Kidney epithelial cell (primary cell): ENCODE results near the gene ADGB. TPM values are rescaled to one million over a fixed set of nuclear protein-coding genes. Genes with fewer than 3 reads are reported as not detected.

ENCODE experiments used
- DNase-seq: peaks from one replicate; pipeline ENCODE4 v3.0.0-alpha.2; 2010; ENCODE audit warnings: low read depth
- H3K27me3 ChIP-seq: 2 replicates; pipeline ENCODE4 v1.6.0; 2011; ENCODE audit warnings: low read length; ENCODE audit not compliant: control insufficient read depth, insufficient read depth
- H3K36me3 ChIP-seq: 2 replicates; pipeline ENCODE4 v1.5.1; 2011; ENCODE audit warnings: low read length; ENCODE audit not compliant: control insufficient read depth, insufficient read depth
- H3K4me3 ChIP-seq: 2 replicates; pipeline ENCODE4 v1.5.1; 2011; ENCODE audit warnings: low read depth, mild to moderate bottlenecking, control low read depth, low read length
- total RNA-seq: library from RNA; depleted of rRNA; stranded (reverse); fragments of >200 nt; gene quantifications from 2 replicates; pipeline ENCODE4 v1.2.3, GENCODE V29; 2015
- TF ChIP-seq, protein P1 (sequence below): IDR thresholded peaks from 2 replicates; pipeline ENCODE4 v1.5.1; 2011; ENCODE audit warnings: mild to moderate bottlenecking, moderate library complexity, low read length, control low read depth, inconsistent platforms; ENCODE audit not compliant: insufficient read depth, poor library complexity, severe bottlenecking

Gene ADGB
- total RNA-seq, 1 donor from 2014 or later = not detected

DNA sequence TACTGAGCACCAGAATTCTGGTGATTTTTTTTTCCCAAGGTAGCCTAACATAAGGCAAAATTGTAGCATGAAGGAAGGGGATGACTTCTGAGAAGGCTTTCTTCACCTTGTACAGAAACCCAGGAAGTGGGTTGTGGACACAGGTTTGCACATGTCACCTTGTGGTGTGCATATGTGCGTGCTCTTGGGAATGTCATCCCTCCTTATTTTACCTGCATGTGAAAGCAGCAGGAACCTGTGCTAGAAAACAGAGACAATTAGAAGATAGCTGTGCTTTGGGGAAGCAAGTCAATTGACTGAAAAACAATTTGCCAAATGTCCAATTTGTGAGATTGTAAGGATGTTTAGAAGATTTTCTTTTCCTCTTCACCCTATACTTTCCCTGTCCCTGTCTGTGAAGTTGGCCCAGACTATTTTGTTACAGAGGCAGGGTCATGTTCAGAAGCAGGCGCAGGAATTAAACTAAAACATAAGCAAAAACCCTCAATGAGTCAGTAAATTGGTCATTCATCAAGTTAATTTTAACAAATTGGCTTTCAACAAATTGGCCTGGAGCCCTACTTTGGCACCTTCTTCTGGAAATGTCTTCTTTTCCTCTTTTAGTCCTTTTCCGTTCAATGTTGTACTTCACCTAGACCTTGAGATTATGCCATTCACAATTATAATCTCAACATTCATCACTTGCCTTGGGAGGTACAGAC lies 261.2 kb downstream of the ADGB start:
- TF ChIP-seq, protein P1, sequence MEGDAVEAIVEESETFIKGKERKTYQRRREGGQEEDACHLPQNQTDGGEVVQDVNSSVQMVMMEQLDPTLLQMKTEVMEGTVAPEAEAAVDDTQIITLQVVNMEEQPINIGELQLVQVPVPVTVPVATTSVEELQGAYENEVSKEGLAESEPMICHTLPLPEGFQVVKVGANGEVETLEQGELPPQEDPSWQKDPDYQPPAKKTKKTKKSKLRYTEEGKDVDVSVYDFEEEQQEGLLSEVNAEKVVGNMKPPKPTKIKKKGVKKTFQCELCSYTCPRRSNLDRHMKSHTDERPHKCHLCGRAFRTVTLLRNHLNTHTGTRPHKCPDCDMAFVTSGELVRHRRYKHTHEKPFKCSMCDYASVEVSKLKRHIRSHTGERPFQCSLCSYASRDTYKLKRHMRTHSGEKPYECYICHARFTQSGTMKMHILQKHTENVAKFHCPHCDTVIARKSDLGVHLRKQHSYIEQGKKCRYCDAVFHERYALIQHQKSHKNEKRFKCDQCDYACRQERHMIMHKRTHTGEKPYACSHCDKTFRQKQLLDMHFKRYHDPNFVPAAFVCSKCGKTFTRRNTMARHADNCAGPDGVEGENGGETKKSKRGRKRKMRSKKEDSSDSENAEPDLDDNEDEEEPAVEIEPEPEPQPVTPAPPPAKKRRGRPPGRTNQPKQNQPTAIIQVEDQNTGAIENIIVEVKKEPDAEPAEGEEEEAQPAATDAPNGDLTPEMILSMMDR = no peak
- no peaks in the 10 kb centered on the region for H3K36me3 ChIP-seq
- no peak for DNase-seq

DNA sequence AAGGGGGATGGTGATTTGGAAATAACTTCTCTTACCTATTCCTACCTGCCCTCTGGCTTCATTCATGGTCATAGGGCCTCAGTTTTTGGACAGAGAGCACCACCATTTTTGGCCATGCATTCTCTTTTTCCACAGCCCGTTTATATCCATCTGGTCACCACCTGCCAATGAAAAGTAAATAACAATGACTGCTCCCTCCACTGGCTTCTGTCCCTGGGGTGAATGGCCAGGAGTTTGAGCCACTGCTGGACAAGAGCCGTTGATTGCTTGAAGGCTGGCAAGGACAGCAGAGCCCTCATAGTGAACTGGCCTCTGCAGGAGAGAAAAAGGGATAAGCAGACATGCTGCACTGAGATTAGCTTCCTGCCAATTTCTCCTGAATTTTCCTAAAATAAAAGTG lies 261.8 kb downstream of the ADGB start:
- Histone ChIP-seq H3K4me3 (no peak overlapping the region), H3K36me3 (no peaks in the 10 kb centered on the region), H3K27me3 (no peaks in the 10 kb centered on the region)
- DNase-seq = no peak
- TF ChIP-seq, protein P1 = no peak

More for the DNA sequence above, 261.2 kb downstream of the ADGB start:
- no peaks in the 10 kb centered on the region for H3K27me3 ChIP-seq
- no peak overlapping the region for H3K4me3 ChIP-seq

DNA sequence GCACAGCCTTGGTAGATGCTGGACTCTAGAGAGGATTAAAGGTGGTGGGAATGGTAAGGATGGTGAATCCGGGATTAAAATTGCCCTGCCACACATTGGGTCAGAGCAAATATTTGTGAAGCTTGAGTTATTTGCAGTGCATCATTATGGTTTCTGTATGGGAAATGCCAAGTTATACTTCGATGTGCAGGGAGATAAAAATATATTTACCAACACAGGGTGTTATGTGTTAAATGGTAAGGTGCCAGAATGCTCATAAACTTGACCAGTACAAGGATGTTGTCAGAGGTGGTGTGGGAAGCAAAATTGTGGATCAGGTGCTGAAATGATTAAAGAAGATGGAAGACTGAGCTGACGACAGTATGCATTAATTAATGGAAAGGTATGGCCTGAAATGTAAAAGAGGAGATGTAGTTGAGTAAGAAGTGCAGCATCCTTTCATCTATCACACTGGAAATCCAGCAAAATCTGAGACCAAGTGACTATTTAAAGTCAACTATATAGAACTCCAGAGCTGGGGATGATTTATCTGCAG lies 262.3 kb downstream of the ADGB start:
- no peak overlapping the region for H3K4me3 ChIP-seq
- H3K36me3 ChIP-seq = no peaks in the 10 kb centered on the region
- no peak for DNase-seq
- TF ChIP-seq, protein P1 = no peak
- no peaks in the 10 kb centered on the region for H3K27me3 ChIP-seq

DNA sequence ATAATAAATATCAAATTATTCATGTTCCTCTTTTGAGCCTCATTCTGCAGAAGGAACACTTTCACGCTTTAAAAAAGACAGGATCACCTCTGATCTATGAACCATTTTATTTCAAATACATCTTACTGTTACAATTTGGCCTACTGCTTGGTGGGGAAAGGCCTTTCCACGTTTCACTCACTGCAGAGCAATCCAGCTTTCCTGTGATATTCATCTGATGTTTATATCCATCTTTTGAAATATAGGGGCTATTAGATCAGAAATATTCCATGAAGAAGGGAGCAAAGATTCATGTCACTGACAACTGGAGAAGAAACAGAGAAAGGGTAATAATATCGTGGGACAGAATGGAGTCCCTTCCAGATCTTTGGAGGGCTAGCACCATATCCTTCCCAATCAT lies 262.9 kb downstream of the ADGB start:
- Histone ChIP-seq H3K27me3 (no peaks in the 10 kb centered on the region), H3K4me3 (no peak overlapping the region), H3K36me3 (no peaks in the 10 kb centered on the region)
- DNase-seq = no peak
- TF ChIP-seq, protein P1 = no peak

DNA sequence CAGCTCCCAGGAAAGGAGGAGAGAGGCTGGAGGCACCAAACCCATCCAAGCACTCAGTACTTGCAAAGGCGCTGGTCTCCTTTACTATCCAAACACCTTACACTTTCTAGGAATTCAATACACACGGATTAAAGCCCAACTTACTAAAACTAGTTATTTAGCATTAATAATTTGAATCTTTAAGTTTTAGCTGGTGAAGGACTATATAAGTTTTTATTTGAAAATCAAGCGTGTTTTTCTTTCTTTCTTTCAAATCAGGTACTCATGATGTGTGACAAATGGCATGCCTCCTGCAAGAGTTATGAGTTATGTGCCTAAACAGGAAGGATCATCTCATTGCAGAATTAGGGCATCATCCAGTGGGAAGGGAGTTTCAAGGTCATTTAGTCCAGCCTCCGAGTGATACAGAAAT lies 263.7 kb downstream of the ADGB start:
- Histone ChIP-seq H3K36me3 (no peaks in the 10 kb centered on the region), H3K27me3 (no peaks in the 10 kb centered on the region), H3K4me3 (no peak overlapping the region)
- TF ChIP-seq, protein P1 = no peak
- no peak for DNase-seq

DNA sequence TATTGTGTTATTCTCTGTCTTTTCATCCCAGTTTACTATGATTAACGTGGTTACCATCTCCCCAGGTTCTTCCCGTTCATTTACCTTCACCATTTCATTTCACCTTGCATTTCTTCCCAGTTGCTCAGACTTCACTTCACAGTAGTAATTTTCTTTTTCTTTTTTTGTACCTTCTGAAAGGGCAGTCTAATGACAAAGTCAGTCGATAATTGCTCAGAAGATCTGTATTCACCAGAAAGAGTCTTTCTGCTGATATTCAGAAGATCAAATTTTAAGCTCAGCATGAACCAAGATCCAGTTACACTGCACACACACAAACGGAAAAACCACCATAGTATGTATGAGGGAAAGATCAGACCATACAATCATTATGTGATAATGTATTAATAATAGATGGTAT lies 265.5 kb downstream of the ADGB start:
- DNase-seq = no peak
- Histone ChIP-seq H3K36me3 (no peaks in the 10 kb centered on the region), H3K4me3 (no peak overlapping the region), H3K27me3 (no peaks in the 10 kb centered on the region)
- TF ChIP-seq, protein P1 = no peak
